ENCODE data around the gene ST7.

The ST7 gene

DNA sequence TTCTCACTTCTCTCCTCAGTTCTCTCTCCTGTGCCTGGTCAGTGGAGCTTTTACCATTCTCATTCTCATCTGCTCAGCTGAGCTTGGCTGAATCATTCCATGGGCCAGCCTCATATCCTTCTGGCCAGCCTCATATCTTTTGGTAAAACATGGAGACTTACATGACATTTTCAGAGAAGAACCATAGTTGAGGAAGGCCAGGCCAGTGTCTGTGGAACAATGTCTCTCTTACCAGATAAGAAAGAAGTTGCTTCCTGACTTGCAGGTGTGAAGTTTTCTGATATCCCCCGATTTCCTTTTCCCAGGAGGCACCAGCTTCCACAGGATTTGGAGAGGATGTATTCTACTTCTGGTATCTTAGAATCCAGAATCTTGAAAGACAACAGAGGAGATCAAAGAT, 24.7 kb downstream of the ST7 start:
- DNase-seq: no peak

DNA sequence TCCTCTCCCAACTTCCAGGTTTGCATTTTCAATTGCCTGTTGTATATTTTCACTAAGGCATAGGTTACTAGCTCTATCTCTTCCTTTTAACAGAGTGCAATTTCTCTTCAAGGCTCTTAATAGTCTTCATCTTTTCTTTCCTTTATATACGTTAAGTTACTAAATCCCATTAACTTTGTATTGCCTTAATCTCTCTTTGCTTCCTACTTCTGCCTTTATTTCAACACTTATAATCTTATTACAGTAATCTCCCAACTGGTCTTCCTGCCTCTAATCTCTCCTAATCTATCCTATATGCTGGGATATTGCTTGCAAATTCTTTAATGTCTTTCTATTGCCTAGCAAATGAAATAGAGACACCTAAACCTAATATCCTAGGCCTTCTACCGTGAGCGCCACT, 26.1 kb downstream of the ST7 start:
- no peak for DNase-seq

DNA sequence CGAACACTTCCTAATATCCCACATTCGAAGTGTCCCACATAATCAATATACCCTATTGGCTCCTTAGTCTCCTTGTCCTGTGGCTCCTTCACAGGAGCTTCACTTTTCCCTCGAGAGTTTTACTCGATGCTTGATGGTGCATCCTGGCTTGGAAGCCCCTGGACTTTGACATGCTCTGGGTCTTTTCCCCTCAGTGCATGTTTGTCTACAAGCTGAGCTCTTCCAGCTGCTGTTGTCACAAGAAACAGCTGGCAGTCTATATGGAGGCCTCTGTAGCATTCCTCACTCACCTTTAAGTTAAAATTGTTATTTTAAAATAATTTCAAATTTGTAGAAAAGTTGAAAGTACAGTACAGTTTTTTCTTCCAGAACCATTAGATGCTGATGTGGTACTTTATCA, 27.1 kb downstream of the ST7 start:
- DNase-seq: no peak

DNA sequence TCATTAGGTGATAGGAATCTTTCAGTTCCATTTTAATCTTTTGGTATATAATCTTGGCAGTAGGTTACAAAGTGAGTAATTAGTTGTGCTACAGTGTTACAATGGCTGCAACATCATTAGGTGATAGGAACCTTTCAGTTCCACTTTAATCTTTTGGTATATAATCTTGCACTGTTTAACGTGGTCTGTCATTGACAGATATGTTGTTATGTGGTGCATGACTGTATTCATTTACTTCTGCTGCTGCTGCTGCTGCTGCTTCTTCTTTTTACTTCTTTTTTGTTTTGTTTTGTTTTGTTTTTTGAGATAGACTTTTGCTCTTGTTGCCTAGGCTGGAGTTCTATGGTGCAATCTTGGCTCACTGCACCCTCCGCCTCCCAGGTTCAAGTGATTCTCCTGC, 28.6 kb downstream of the ST7 start:
- DNase-seq: no peak

DNA sequence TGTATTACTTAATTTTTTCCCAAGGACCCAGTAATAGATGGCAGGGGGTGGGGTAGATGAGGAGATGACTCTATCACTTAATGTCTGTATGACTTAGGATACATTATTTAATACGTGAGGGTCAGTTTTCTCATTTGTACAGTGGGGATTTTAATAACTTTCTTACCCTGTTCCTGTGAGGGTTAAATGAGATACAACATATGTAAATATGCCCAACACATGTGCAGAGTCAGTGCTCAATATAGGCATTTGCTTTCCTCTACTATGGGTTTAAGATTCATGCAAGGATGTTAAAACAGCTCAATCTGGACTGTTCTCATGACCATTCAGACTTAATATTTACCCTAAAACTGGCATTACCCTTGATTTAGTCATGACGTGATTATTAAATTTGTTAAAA, 31.2 kb downstream of the ST7 start:
- no peak for DNase-seq

DNA sequence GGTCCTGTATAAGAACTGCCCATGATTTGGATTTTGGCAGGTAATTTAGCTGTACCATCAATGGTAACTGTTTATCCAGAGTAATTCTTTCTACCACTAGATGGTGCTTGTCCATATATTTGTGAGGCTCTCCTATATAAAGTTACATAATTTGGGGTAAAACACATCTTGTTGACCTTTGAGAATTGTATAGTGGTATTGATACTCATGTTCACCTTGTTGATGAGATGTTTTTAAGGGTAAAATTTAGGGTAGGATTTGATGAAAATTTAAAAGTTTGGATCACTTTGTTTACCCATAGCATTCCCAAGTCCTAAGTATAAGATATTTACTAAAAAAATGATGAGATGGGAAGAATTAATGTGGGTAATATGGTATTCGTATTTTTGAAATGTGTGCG, 31.6 kb downstream of the ST7 start:
- peak in 1 of 14 donors; percentile 54 for DNase-seq

DNA sequence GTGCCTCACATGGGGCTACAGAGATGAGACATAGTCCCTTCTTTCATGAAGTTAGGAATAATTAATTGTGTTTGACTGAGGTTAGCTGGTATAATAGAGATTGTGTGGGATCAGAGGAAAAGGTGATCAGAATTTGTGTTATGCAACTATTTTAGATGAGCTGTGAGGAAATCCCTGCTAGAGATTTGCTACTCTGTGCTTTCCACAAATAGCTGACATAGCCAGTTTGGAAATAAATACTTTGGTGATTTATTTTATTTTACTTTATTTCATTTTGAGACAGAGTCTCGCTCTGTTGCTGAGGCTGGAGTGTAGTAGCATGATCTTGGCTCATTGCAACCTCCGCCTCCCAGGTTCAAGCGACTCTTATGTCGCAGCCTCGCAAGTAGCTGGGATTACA, 32.3 kb downstream of the ST7 start:
- no peak for DNase-seq

DNA sequence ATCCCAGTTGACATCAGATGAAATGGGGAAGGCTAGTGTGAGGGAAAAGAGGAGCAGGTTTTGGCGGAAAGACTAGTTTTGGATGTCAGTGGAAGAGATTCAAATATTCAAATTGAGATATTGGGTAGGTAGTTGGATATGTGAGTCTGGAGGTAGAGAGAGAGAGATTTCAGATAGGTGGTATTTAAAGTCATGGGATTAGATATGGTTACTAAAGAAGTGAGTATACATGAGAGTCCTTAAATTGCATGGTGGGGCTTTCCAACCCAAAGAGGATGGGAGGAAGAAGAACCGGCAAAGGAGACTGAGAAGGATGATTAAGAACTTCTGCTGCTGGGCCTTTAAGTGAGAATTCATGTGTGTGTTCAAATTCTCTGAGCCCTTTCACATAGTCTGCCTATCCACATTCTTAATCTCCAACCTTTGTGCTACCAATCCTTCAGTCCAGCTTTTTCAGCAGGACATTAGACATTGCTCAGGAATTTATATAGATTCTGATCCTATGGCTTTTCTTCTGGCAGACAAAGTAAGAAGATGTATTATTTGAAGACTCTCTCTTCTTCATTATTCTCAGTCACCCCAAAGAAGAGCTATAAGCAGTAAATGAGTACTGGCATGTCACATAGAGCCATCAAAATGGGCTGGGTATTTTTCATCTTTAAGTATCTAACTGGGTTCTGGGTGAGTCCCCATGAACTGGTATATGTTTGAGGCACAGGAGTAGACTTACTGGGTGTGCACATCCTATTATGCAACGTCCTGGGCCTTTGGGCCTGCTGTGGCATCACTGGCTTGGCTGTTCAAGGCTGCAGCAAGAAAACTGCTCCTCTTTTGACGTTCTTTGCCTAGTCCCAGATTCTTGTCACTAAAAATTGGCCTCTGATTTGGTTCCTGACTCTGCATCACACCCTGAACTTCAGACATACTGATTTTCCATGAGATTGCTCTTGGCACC, 33.6 kb downstream of the ST7 start:
- no peak for DNase-seq

DNA sequence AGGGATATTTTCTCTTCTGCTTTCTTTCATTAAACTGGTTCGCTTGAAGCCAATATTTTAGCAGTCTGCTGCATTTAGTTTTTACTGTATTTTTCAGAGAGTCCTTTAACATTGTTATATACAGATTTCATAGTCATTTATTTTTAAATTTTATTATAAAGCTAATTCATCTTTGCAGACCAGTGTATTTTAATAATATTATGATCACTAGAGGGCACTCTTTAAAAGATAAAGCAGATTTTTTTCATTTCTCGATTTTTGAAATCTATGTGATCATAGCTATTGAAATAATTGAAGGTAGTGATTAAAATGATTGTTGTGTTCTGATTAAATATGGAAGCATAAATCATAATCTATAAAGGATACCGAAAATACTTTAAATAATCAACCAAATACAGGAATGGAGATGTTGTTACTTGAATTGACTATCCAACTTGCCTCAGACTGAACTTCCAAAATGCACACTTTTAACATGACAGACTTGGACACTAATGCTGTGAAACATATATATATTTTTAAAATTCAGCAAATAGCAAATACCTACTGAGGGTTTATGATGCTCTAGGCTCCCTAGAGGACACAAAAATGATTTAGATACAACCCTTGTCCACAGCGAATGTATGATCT, 35.2 kb downstream of the ST7 start:
- DNase-seq: no peak

DNA sequence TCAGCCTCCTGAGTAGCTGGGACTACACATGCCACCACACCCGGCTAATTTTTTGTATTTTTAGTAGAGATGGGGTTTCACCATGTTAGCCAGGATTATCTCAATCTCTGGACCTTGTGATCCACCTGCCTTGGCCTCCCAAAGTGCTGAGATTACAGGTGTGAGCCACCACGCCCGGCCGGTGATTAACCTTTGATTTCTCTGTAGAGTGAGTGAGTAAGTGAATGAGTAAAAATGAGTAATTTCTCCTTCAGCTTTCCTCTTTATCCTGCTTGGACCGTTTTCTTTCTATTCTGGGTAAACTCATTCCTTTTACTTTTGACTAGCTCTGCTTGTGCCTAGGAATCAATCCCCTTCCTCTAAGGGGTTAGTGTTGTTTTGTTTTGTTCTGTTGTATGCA, 36.8 kb downstream of the ST7 start:
- DNase-seq: no peak

DNA sequence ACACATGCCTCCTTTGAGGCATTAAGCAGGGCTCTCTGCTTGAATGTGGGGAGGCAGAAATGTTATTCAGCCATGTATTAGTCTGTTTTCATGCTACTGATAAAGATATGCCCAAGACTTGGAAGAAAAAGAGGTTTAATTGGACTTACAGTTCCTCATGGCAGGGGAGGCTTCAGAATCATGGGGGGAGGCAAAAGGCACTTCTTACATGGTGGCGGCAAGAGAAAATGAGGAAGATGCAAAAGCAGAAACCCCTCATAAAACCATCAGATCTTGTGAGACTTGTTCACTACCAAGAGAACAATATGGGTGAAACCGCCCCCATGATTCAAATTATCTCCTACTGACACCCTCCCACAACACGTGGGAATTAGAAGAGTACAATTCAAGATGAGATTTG, 37.9 kb downstream of the ST7 start:
- DNase-seq: no peak

DNA sequence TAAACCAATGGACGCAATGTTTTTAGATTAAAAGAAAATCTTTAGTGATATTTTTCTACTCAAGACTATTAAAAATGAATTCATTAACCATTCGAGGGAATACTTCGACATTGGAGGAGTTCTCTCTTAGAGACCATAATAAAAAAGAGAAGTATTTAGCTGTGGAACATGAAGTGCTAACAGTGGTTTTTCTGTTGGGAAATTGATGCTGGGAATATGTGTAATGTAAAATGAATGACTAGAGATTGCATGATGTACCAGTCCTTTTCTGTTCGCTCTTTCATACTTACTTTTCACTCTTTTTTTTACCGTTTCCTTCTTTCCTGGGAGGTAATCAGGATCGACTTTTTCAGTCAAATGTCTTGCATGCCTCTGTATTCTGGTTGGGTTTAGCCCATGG, 41.3 kb downstream of the ST7 start:
- DNase-seq: no peak

DNA sequence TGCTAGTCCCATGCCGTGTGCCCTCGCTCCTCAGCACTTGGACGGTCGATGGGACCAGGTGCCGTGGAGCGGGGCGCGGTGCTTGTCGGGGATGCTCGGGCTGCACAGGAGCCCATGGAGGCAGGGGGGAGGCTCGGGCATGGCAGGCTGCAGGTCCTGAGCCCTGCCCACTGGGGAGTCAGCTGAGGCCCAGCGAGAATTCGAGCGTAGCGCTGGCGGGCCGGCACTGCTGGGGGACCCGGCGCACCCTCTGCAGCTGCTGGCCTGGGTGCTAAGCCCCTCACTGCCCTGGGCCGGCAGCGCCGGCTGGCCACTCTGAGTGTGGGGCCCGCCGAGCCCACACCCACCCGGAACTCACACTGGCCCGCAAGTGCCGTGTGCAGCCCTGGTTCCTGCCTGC, 44.7 kb downstream of the ST7 start:
- no peak for DNase-seq

DNA sequence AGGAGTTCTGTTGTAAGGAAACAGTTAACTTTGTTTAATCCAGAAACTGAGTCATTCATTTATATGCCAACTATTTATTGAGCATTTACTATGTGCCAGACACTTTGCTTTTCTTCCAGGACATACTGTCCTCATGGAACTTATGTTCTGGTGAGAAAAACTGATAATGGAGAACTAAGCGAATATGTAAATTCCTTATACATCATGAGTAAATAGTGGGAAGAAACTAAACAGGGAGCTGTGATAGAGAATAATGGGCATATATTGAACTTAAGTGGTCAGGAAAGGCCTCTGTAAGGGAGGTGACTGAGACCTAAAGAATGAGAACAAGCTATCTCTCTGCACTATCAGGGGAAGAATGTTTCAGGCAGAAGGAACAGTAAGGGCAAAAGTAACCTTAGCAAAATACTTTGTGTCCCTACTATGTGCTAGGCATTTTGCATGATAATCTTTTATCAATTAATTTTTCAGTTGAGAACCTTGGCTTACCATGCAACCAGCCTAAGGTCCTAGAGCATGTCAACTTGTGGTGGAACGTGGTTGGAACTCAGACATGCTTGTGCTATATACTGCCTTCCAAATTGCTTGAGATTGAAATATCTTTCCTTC, 45.4 kb downstream of the ST7 start:
- no peak for DNase-seq

DNA sequence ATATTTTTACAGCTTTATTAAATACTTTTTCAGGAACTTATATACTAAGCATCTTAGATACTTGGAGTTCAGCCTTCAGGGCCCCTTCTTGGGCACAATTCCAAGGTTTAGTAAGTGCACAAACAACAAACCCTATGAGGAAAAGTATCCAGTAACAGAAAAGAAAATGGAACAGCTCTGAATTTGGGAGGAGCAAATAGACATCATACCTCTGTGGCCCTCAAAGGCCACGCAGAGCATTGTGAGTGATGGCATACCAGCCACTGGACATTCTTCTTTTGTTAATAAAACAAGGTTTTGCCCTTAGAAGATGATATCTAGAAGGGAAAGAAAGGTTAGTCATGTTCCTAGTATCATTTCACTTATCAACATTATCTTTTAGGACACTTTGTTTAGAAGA, 46.0 kb downstream of the ST7 start:
- DNase-seq: no peak

DNA sequence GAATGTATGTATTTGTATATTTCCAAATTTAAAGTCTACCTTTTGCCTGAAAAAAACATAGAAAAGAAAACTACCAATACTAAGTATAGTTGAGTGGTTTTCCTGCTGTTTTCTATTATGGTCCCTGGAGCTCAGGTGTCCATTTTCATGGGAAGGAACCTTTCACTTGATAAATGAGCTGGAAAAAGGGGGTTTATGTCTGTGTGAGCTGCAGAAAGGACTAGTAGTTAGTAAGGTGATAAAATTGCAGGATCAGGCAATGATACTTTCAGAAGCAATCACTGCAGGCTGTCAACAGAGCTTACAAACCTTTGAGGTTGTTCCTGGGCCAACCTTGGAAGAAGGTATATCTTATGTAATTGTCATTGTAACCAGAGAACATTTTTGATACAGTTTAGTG, 48.0 kb downstream of the ST7 start:
- DNase-seq: no peak

DNA sequence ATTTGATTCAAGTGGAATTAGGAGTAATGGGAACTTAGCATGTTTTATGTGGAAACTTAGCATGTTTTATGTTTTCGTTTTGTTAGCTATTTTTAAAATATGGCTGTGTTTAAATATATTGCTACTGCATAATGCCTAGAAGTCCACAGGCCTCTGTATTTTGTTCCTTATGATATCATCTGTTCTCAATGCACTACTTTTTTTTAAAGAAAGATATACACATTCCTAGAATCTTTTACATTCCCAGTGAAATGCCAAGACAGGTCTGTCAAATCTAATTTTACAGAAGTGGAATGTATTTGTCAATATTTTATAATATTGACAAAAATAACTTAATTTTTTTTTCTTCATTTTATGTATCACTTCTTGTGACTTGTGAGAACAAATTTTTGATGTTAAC, 51.6 kb downstream of the ST7 start:
- DNase-seq: no peak

DNA sequence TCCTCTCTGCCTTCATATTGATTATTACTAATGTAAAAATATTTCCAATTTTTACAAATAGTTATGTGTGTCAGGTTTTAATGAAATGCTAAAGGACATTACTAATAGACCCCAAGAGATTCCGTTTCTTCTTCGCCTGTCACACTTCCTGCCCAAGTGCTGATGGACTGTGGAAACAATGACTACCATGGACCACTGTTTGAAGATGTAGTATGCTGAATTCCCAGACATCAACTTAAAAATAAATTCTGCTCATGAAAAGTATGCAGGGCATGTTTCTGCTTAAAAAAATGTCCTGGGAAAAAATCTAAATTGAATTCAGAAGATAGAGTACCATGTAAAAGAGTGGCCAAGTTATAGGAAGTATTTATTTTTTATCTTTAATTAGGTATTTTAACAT, 52.1 kb downstream of the ST7 start:
- DNase-seq: no peak

DNA sequence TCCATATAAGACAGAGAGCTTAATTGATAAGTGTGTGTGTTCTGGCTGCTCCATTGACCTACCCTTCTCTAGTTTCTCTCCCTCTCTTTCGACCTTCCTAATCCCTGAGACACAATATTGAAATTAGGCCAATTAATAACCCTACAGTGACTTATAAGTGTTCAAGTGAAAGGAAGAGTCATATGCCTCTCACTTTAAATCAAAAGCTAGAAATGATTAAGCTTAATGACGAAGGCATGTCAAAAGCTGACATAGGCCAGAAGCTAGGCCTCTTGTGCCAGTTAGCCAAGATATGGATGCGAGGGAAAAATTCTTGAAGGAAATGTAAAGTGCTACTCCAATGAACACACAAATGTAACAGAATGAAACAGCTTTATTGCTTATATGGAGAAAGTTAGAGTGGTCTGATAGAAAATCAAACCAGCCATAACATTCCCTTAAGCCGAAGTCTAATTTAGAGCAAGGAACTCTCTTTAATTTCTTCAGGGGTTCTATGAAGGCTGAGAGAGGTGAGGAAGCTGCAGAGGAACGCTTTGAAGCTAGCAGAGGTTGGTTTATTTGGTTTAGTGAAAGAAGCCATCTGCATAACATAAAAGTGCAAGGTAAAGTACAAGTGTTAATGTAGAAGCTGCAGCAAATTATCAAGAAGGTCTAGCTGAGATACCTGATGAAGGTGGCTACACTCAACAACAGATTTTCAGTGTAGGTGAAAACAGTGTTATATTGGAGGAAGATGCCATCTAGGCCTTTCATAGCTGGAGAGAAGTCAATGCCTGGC, 53.8 kb downstream of the ST7 start:
- DNase-seq: no peak

DNA sequence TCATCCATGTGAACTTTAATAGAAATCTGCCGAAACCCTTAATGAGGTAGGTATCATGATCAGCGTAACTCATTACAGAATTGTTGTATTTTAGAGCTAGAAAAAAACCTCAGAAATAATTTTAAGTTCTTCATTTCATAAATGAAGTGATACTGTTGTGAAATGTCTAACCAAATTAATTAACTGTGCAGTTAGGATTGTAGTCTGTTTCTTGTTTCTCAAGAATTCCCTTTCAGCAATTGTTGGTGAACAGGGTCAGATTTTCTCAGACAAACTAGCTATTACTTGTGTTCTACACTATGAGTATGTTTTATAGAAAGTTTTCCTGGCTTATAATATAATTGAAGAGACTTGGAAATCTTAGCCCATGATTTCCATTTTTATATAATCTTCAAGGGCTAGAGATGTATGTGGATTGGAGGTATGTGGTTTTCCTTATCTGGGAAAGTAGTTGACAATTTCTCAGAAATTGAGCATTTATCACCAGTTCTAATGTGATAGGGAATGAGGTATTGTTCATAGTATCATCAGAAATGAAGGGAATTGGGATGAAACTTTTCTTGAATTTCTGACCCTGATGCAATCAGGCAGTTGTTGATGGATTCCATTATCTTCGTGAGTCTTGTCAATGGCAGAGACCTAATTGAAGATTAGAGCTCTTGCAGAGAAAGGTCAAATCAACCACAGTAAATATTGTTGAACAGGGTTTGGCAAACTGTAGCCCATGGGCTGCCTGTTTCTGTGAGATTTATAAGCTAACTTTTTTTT, 55.0 kb downstream of the ST7 start:
- no peak for DNase-seq

DNA sequence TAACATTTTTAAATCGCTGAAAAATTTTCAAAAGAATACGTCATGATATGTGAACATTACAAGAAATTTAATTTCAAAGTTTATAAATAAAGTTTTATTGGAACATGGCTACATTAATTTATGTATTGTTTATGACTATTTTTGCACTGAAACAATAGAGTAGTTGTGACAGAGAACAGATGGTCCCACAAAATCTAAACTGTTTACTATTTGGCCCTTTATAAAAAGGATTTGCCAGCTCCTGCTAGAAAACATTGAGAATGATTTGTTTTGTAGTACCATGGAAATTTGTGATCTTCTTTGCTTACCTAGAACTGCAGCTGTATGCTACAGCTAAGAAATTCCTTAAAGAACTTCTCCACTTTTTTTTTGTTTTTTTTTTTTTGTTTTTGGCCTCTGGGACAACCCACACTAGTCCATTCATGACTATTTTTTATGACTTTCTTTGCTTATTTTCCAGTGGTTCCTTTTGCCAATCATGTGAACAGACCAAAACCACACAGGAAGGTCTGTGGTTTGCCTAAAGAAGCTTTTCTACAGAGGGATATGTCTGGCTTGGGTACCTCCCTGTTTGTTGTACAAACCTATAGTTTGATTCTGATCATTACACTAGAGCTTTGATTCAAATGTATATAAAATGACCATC, 55.7 kb downstream of the ST7 start:
- no peak for DNase-seq
